Caco-2 (cell line): ENCODE measurements around the gene NKAPL. TPM values are rescaled to one million over a fixed set of nuclear protein-coding genes. Genes with fewer than 3 reads are reported as not detected.
"Not testable (repeated sequence)": the region's sequence is repeated elsewhere in the genome, so short reads cannot be mapped to it uniquely, and the experiment has no call there.

Experiments
- BruUV-seq: library from RNA; stranded (reverse); fragments of 400-500 nt; replicated peaks from 2 replicates; lab custom pipeline; 2021; lab: Mats Ljungman, UMichigan
- CTCF ChIA-PET: fragments of 300-600 bp; sonication (Branson Sonifier 250); formaldehyde crosslinking; loops from one replicate; lab custom pipeline; 2022; ENCODE audit warnings: antibody characterized with exemption; lab: Charles Lee
- POLR2A ChIA-PET: fragments of 300-600 bp; sonication (Branson Sonifier 250); formaldehyde crosslinking; loops from one replicate; lab custom pipeline; 2022; ENCODE audit warnings: antibody characterized with exemption; lab: Charles Lee
- DNase-seq, 2 experiments: peaks; one replicate each; pipeline versions ENCODE4 v3.0.0 to v3.0.0-alpha.2; 2020 to 2022
- H3K27me3 ChIP-seq: replicated peaks from 2 replicates; pipeline ENCODE4 v1.6.0; 2011; ENCODE audit warnings: low read length; ENCODE audit not compliant: control insufficient read depth, insufficient read depth
- H3K36me3 ChIP-seq: 2 replicates; pipeline ENCODE4 v1.5.1; 2011; ENCODE audit warnings: low read length; ENCODE audit not compliant: control insufficient read depth, insufficient read depth
- H3K4me1 ChIP-seq: fragments of 250-450 bp; sonication (Bioruptor Pico); 2 replicates; pipeline ENCODE4 v1.5.1; 2020; ENCODE audit warnings: mild to moderate bottlenecking
- H3K4me3 ChIP-seq: 2 replicates; pipeline ENCODE4 v1.5.1; 2011; ENCODE audit warnings: low read depth, mild to moderate bottlenecking, control low read depth, low read length
- H3K9me3 ChIP-seq: fragments of 250-450 bp; sonication (Bioruptor Pico); 2 replicates; pipeline ENCODE4 v1.5.1; 2020; ENCODE audit warnings: mild to moderate bottlenecking, moderate library complexity
- H3K27ac Mint-ChIP-seq: one replicate; pipeline ENCODE4 v1.8.0; 2022; ENCODE audit warnings: mixed read lengths; ENCODE audit not compliant: unreplicated experiment
- H3K27me3 Mint-ChIP-seq: one replicate; pipeline ENCODE4 v1.8.0; 2022; ENCODE audit warnings: mixed read lengths; ENCODE audit not compliant: insufficient read depth, unreplicated experiment
- H3K36me3 Mint-ChIP-seq: one replicate; pipeline ENCODE4 v1.8.0; 2022; ENCODE audit warnings: mild to moderate bottlenecking, mixed read lengths; ENCODE audit not compliant: insufficient read depth, unreplicated experiment
- H3K4me1 Mint-ChIP-seq: one replicate; pipeline ENCODE4 v1.8.0; 2022; ENCODE audit warnings: low read depth, mixed read lengths; ENCODE audit not compliant: unreplicated experiment
- H3K4me3 Mint-ChIP-seq: one replicate; pipeline ENCODE4 v1.8.0; 2022; ENCODE audit warnings: mild to moderate bottlenecking, moderate library complexity, mixed read lengths; ENCODE audit not compliant: unreplicated experiment
- H3K9me3 Mint-ChIP-seq: one replicate; pipeline ENCODE4 v1.8.0; 2022; ENCODE audit warnings: mixed read lengths; ENCODE audit not compliant: unreplicated experiment
- CTCF ChIP-seq, 2 experiments: fragments of 200-600 bp in 1 of 2; IDR thresholded peaks; 1 replicate in 1 of 2; 2 replicates in 1 of 2; pipeline versions ENCODE4 v1.5.1 to v1.8.0; 2011 to 2022; ENCODE audit warnings: antibody characterized with exemption in 1 of 2, control low read depth in 1 of 2, inconsistent platforms in 1 of 2, low read depth in 1 of 2, low read length in 1 of 2, mild to moderate bottlenecking in 1 of 2, moderate library complexity in 1 of 2; ENCODE audit not compliant: insufficient read depth in 1 of 2, severe bottlenecking in 1 of 2, unreplicated experiment in 1 of 2
- intact Hi-C: fragments of 100-400 bp; cut with micrococcal nuclease; formaldehyde crosslinking; loops from one replicate; pipeline ENCODE4 v1.10.0; 2022; ENCODE audit not compliant: unreplicated experiment
- total RNA-seq: library from RNA; stranded (reverse); gene quantifications from 2 replicates; pipeline ENCODE4 v1.2.3, GENCODE V29; 2022

NKAPL gene
- total RNA-seq, 1 experiment from 2014 or later, result not detected

- Mint-ChIP-seq H3K4me1 (no peaks in the 10 kb centered on the region), H3K36me3 (no peaks in the 10 kb centered on the region), H3K27ac (no peak overlapping the region), H3K4me3 (no peak overlapping the region), H3K9me3 (no peaks in the 10 kb centered on the region), H3K27me3 (no peaks in the 10 kb centered on the region)
- intact Hi-C loops, result no loop called here
- Histone ChIP-seq H3K27me3 (no peaks in the 10 kb centered on the region), H3K9me3 (no peaks in the 10 kb centered on the region), H3K36me3 (no peaks in the 10 kb centered on the region; the same call in 1 of the 2 replicates), H3K4me1 (no peaks in the 10 kb centered on the region), H3K4me3 (no peak overlapping the region)
- POLR2A ChIA-PET, result no interaction called here
- no TSS peak for BruUV-seq
- no peak for DNase-seq
- CTCF ChIA-PET, result no interaction called here
- no peak for TF ChIP-seq CTCF (IDR thresholded peaks at IDR 0.05; ENCODE audit: insufficient read depth in 1 of 2, low read depth in 1 of 2, low read length in 1 of 2, severe bottlenecking in 1 of 2, unreplicated experiment in 1 of 2)
Measured at GRCh38 chr6:28296520-28297060, 37.5 kb downstream of the NKAPL start.

- no peaks in the 10 kb centered on the region for H3K4me1 ChIP-seq
- Mint-ChIP-seq H3K36me3 (no peaks in the 10 kb centered on the region), H3K4me3 (no peak overlapping the region), H3K27ac (no peak overlapping the region), H3K9me3 (peaks cover 5% of the 10 kb centered on the region), H3K4me1 (no peaks in the 10 kb centered on the region), H3K27me3 (peaks cover 1% of the 10 kb centered on the region)
- no peaks in the 10 kb centered on the region for H3K27me3 ChIP-seq
- intact Hi-C loops, result no loop called here
- ChIA-PET POLR2A (no interaction called here), CTCF (no interaction called here)
- TF ChIP-seq CTCF (IDR thresholded peaks at IDR 0.05; ENCODE audit: insufficient read depth in 1 of 2, low read depth in 1 of 2, low read length in 1 of 2, severe bottlenecking in 1 of 2, unreplicated experiment in 1 of 2), result no peak
- H3K4me3 ChIP-seq, result no peak overlapping the region
- DNase-seq, result no peak
- BruUV-seq, result no TSS peak
- H3K36me3 ChIP-seq, result no peaks in the 10 kb centered on the region; the same call in 1 of the 2 replicates
- H3K9me3 ChIP-seq, result no peaks in the 10 kb centered on the region
Measured at GRCh38 chr6:28303570-28303969, 44.5 kb downstream of the NKAPL start.

- H3K9me3 Mint-ChIP-seq, H3K9me3 ChIP-seq, H3K4me3 ChIP-seq, DNase-seq, POLR2A ChIA-PET, H3K27me3 Mint-ChIP-seq, H3K27me3 ChIP-seq, H3K36me3 Mint-ChIP-seq, BruUV-seq, H3K27ac Mint-ChIP-seq, intact Hi-C loops, H3K4me3 Mint-ChIP-seq, H3K36me3 ChIP-seq, CTCF ChIA-PET: not testable (repeated sequence)
- peaks cover 18% of the 10 kb centered on the region for H3K4me1 ChIP-seq
- H3K4me1 Mint-ChIP-seq, result peaks cover 11% of the 10 kb centered on the region
Measured at GRCh38 chr6:28306363-28306762, 47.3 kb downstream of the NKAPL start.

Other genes starting within 250 kb of the NKAPL start
- gene ZNF165, start 178.7 kb upstream of the NKAPL start, total RNA-seq, result 9.2 and 11.0 TPM in 2 replicates
- gene ZSCAN16, start 134.7 kb upstream of the NKAPL start, total RNA-seq, result 5.8 and 6.7 TPM in 2 replicates
- gene ZKSCAN8, start 117.4 kb upstream of the NKAPL start, total RNA-seq, result 15.6 and 17.0 TPM in 2 replicates
- gene ZSCAN9, start 34.0 kb upstream of the NKAPL start, total RNA-seq, result 13.7 and 13.9 TPM in 2 replicates
- 5.0 and 5.5 TPM in 2 replicates for gene ZKSCAN4, start 7.0 kb upstream of the NKAPL start, total RNA-seq
- gene ZSCAN26, start 7.8 kb downstream of the NKAPL start, total RNA-seq, result 7.2 and 7.8 TPM in 2 replicates
- 3.6 and 3.8 TPM in 2 replicates for gene PGBD1, start 22.3 kb downstream of the NKAPL start, total RNA-seq
- 1.7 and 3.4 TPM in 2 replicates for gene ZSCAN31, start 76.9 kb downstream of the NKAPL start, total RNA-seq
- 3.7 and 4.3 TPM in 2 replicates for gene ZKSCAN3, start 90.7 kb downstream of the NKAPL start, total RNA-seq
- gene ZSCAN12, start 140.4 kb downstream of the NKAPL start, total RNA-seq, result 1.5 and 1.6 TPM in 2 replicates
- gene ZSCAN23, start 184.2 kb downstream of the NKAPL start, total RNA-seq, result not detected in 2 replicates